GM04504 (cell line): ENCODE data around the gene VAV3.
"Not testable (repeated sequence)": the region's sequence is repeated elsewhere in the genome, so short reads cannot be mapped to it uniquely, and the experiment has no call there.

Experiments
- DNase-seq: peaks from one replicate; pipeline ENCODE4 v3.0.0-alpha.2; 2012; ENCODE audit warnings: low read depth

The VAV3 gene

GRCh38 chr1:107935396-107936064, 29.4 kb downstream of the VAV3 start:
- no peak for DNase-seq

GRCh38 chr1:107934578-107934977, 30.4 kb downstream of the VAV3 start:
- DNase-seq, result no peak

GRCh38 chr1:107933736-107934135, 31.2 kb downstream of the VAV3 start:
- no peak for DNase-seq

GRCh38 chr1:107930292-107930691, 34.7 kb downstream of the VAV3 start:
- DNase-seq, result no peak

- DNase-seq, result no peak
These were observed 37.2 kb downstream of the VAV3 start for GRCh38 chr1:107927820-107928219.

GRCh38 chr1:107926436-107927080, 38.4 kb downstream of the VAV3 start:
- DNase-seq, result no peak

- no peak for DNase-seq
These were observed 39.4 kb downstream of the VAV3 start for GRCh38 chr1:107925565-107925964.

GRCh38 chr1:107920999-107921398, 44.0 kb downstream of the VAV3 start:
- no peak for DNase-seq

- DNase-seq, result no peak
These were observed 44.4 kb downstream of the VAV3 start for GRCh38 chr1:107920561-107920960.

- DNase-seq, result no peak
These were observed 45.0 kb downstream of the VAV3 start for GRCh38 chr1:107919953-107920352.

- no peak for DNase-seq
These were observed 50.7 kb downstream of the VAV3 start for GRCh38 chr1:107914119-107914765.

- DNase-seq, result no peak
These were observed 52.3 kb downstream of the VAV3 start for GRCh38 chr1:107912656-107913055.

GRCh38 chr1:107900090-107900945, 64.7 kb downstream of the VAV3 start:
- DNase-seq, result no peak

GRCh38 chr1:107899655-107900054, 65.3 kb downstream of the VAV3 start:
- DNase-seq, result no peak

- no peak for DNase-seq
These were observed 67.3 kb downstream of the VAV3 start for GRCh38 chr1:107897438-107898345.

GRCh38 chr1:107896936-107897335, 68.0 kb downstream of the VAV3 start:
- DNase-seq, result no peak

- DNase-seq, result no peak
These were observed 68.6 kb downstream of the VAV3 start for GRCh38 chr1:107896401-107896800.

GRCh38 chr1:107895403-107896191, 69.4 kb downstream of the VAV3 start:
- DNase-seq, result no peak

GRCh38 chr1:107894605-107895004, 70.4 kb downstream of the VAV3 start:
- DNase-seq, result no peak

GRCh38 chr1:107893350-107893749, 71.6 kb downstream of the VAV3 start:
- not testable (repeated sequence) for DNase-seq

- DNase-seq, result no peak
These were observed 75.5 kb downstream of the VAV3 start for GRCh38 chr1:107889524-107889923.
